ENCODE measurements around the gene NRBF2.
"Not testable (repeated sequence)": the region's sequence is repeated elsewhere in the genome, so short reads cannot be mapped to it uniquely, and the experiment has no call there.

NRBF2 gene

GRCh38 chr10:63146503-63146902 lies 13.4 kb downstream of the NRBF2 start:
- H4K20me1 ChIP-seq (ENCODE audit: insufficient read depth, low read length, poor library complexity, severe bottlenecking): peaks cover 23% of the 10 kb centered on the region
- peaks cover 32% of the 10 kb centered on the region; the same call in 1 of the 2 replicates for H3K36me3 ChIP-seq (ENCODE audit: insufficient read depth, low read length)
- no peak overlapping the region for H3K4me2 ChIP-seq (ENCODE audit: low read depth, low read length, poor library complexity, severe bottlenecking)
- no peaks in the 10 kb centered on the region for H3K9me3 ChIP-seq (ENCODE audit: insufficient read depth, low read depth, low read length)
- peaks cover 63% of the 10 kb centered on the region for H3K79me2 ChIP-seq (ENCODE audit: insufficient read depth, low read length)
- H3K9ac ChIP-seq (ENCODE audit: low read depth, low read length, poor library complexity, severe bottlenecking): no peak overlapping the region
- H2AFZ ChIP-seq (ENCODE audit: low read length): no peak overlapping the region
- no peak for TF ChIP-seq CTCF (conservative IDR thresholded peaks at IDR 0.05; ENCODE audit: low read length)
- TF ChIP-seq EZH2phosphoT487 (IDR thresholded peaks at IDR 0.05; ENCODE audit: borderline replicate concordance): no peak
- peaks cover 7% of the 10 kb centered on the region for H3K4me1 ChIP-seq (ENCODE audit: insufficient read depth, low read length, poor library complexity, severe bottlenecking)
- no peaks in the 10 kb centered on the region for H3F3A ChIP-seq (ENCODE audit: low read depth)
- H3K27me3 ChIP-seq (ENCODE audit: insufficient read depth, low read length, poor library complexity, severe bottlenecking): no peaks in the 10 kb centered on the region
- no peak overlapping the region for H3K4me3 ChIP-seq (ENCODE audit: low read length, poor library complexity, severe bottlenecking)
- H3K9me2 ChIP-seq (replicated peaks; ENCODE audit: low read depth, low read length): no peaks in the 10 kb centered on the region

- no peak overlapping the region for H3K9ac ChIP-seq (ENCODE audit: low read depth, low read length, poor library complexity, severe bottlenecking)
- peaks cover 6% of the 10 kb centered on the region for H3K4me1 ChIP-seq (ENCODE audit: insufficient read depth, low read length, poor library complexity, severe bottlenecking)
- TF ChIP-seq EZH2phosphoT487 (IDR thresholded peaks at IDR 0.05; ENCODE audit: borderline replicate concordance): no peak
- TF ChIP-seq CTCF (conservative IDR thresholded peaks at IDR 0.05; ENCODE audit: low read length): no peak
- H2AFZ ChIP-seq (ENCODE audit: low read length): no peak overlapping the region
- H3K27me3 ChIP-seq (ENCODE audit: insufficient read depth, low read length, poor library complexity, severe bottlenecking): no peaks in the 10 kb centered on the region
- no peak overlapping the region for H3K4me3 ChIP-seq (ENCODE audit: low read length, poor library complexity, severe bottlenecking)
- H3K4me2 ChIP-seq (ENCODE audit: low read depth, low read length, poor library complexity, severe bottlenecking): no peak overlapping the region
- no peaks in the 10 kb centered on the region for H3K9me3 ChIP-seq (ENCODE audit: insufficient read depth, low read depth, low read length)
- H3K9me2 ChIP-seq (replicated peaks; ENCODE audit: low read depth, low read length): no peaks in the 10 kb centered on the region
- no peaks in the 10 kb centered on the region for H3F3A ChIP-seq (ENCODE audit: low read depth)
- H4K20me1 ChIP-seq (ENCODE audit: insufficient read depth, low read length, poor library complexity, severe bottlenecking): peaks cover 12% of the 10 kb centered on the region
- H3K36me3 ChIP-seq (ENCODE audit: insufficient read depth, low read length): peaks cover 73% of the 10 kb centered on the region; the same call in 1 of the 2 replicates
- H3K79me2 ChIP-seq (ENCODE audit: insufficient read depth, low read length): peaks cover 23% of the 10 kb centered on the region
These were observed 17.6 kb downstream of the NRBF2 start for GRCh38 chr10:63150745-63151144.

- not testable (repeated sequence) for H3K9me2 ChIP-seq (replicated peaks; ENCODE audit: low read depth, low read length); H3K4me2 ChIP-seq (ENCODE audit: low read depth, low read length, poor library complexity, severe bottlenecking); H3K4me3 ChIP-seq (ENCODE audit: low read length, poor library complexity, severe bottlenecking); H4K20me1 ChIP-seq (ENCODE audit: insufficient read depth, low read length, poor library complexity, severe bottlenecking); H2AFZ ChIP-seq (ENCODE audit: low read length); H3K79me2 ChIP-seq (ENCODE audit: insufficient read depth, low read length); H3K9ac ChIP-seq (ENCODE audit: low read depth, low read length, poor library complexity, severe bottlenecking); H3K9me3 ChIP-seq (ENCODE audit: insufficient read depth, low read depth, low read length); H3K4me1 ChIP-seq (ENCODE audit: insufficient read depth, low read length, poor library complexity, severe bottlenecking); H3F3A ChIP-seq (ENCODE audit: low read depth); H3K27me3 ChIP-seq (ENCODE audit: insufficient read depth, low read length, poor library complexity, severe bottlenecking)
- H3K36me3 ChIP-seq (ENCODE audit: insufficient read depth, low read length): peaks cover 59% of the 10 kb centered on the region; the same call in 1 of the 2 replicates
These were observed 20.9 kb downstream of the NRBF2 start for GRCh38 chr10:63153868-63154545.
